ENCODE measurements around the gene PDE6A.

PDE6A gene

GRCh38 chr5:149921597-149921996, 23.0 kb downstream of the PDE6A start:
- Histone ChIP-seq H3K4me2 (ENCODE audit: low read length) (no peak overlapping the region), H2AFZ (no peak overlapping the region), H3K9me3 (ENCODE audit: control insufficient read depth, low read length) (no peaks in the 10 kb centered on the region), H3K4me1 (peaks cover 10% of the 10 kb centered on the region), H3K27me3 (ENCODE audit: control insufficient read depth, insufficient read depth, low read length) (no peaks in the 10 kb centered on the region), H3K79me2 (no peaks in the 10 kb centered on the region), H3K9ac (no peak overlapping the region), H3K36me3 (ENCODE audit: control insufficient read depth, insufficient read depth, low read length) (no peaks in the 10 kb centered on the region), H3K4me3 (ENCODE audit: low read depth, low read length) (no peak overlapping the region), H3K27ac (no peak overlapping the region)
- no peak for TF ChIP-seq CTCF (IDR thresholded peaks at IDR 0.05)

GRCh38 chr5:149917073-149917676, 27.4 kb downstream of the PDE6A start:
- Histone ChIP-seq H3K27ac (no peak overlapping the region), H3K4me3 (ENCODE audit: low read depth, low read length) (no peak overlapping the region), H2AFZ (peak overlapping the region; percentile 23)

GRCh38 chr5:149916334-149917072, 28.1 kb downstream of the PDE6A start:
- no peak overlapping the region for H3K27ac ChIP-seq
- no peak overlapping the region for H3K9ac ChIP-seq
- no peaks in the 10 kb centered on the region for H3K9me3 ChIP-seq (ENCODE audit: control insufficient read depth, low read length)
- no peaks in the 10 kb centered on the region for H3K36me3 ChIP-seq (ENCODE audit: control insufficient read depth, insufficient read depth, low read length)
- TF ChIP-seq CTCF (IDR thresholded peaks at IDR 0.05): no peak
- no peak overlapping the region for H3K4me3 ChIP-seq (ENCODE audit: low read depth, low read length)
- H3K4me2 ChIP-seq (ENCODE audit: low read length): no peak overlapping the region
- no peaks in the 10 kb centered on the region for H3K27me3 ChIP-seq (ENCODE audit: control insufficient read depth, insufficient read depth, low read length)
- no peak overlapping the region for H2AFZ ChIP-seq
- H3K79me2 ChIP-seq: no peaks in the 10 kb centered on the region
- H3K4me1 ChIP-seq: peaks cover 34% of the 10 kb centered on the region

More at GRCh38 chr5:149917073-149917676, 27.4 kb downstream of the PDE6A start:
- Histone ChIP-seq H3K4me1 (peaks cover 34% of the 10 kb centered on the region), H3K79me2 (no peaks in the 10 kb centered on the region), H3K9me3 (ENCODE audit: control insufficient read depth, low read length) (no peaks in the 10 kb centered on the region), H3K36me3 (ENCODE audit: control insufficient read depth, insufficient read depth, low read length) (no peaks in the 10 kb centered on the region), H3K9ac (no peak overlapping the region), H3K27me3 (ENCODE audit: control insufficient read depth, insufficient read depth, low read length) (no peaks in the 10 kb centered on the region), H3K4me2 (ENCODE audit: low read length) (no peak overlapping the region)
- TF ChIP-seq CTCF (IDR thresholded peaks at IDR 0.05): no peak

GRCh38 chr5:149915392-149916260, 29.0 kb downstream of the PDE6A start:
- Histone ChIP-seq H3K4me2 (ENCODE audit: low read length) (peak overlapping the region; percentile 33), H3K27ac (peak overlapping the region; percentile 11), H3K27me3 (ENCODE audit: control insufficient read depth, insufficient read depth, low read length) (no peaks in the 10 kb centered on the region), H3K4me3 (ENCODE audit: low read depth, low read length) (peak overlapping the region; percentile 12), H3K9ac (no peak overlapping the region), H3K9me3 (ENCODE audit: control insufficient read depth, low read length) (no peaks in the 10 kb centered on the region), H2AFZ (no peak overlapping the region), H3K36me3 (ENCODE audit: control insufficient read depth, insufficient read depth, low read length) (no peaks in the 10 kb centered on the region), H3K4me1 (peaks cover 34% of the 10 kb centered on the region), H3K79me2 (no peaks in the 10 kb centered on the region)
- no peak for TF ChIP-seq CTCF (IDR thresholded peaks at IDR 0.05)

Measured in parathyroid adenoma (tissue), 2 donors.